K562 (cell line): ENCODE results near the gene SCGB3A2. TPM values are rescaled to one million over a fixed set of nuclear protein-coding genes. Genes with fewer than 3 reads are reported as not detected.

Source experiments
- ATAC-seq: fragments of 200-7000 bp; cut with Tn5 transposase; 3 replicates; pipeline ENCODE4 v1.9.1; 2020; ENCODE audit warnings: moderate library complexity
- BruUV-seq: library from RNA; stranded (reverse); fragments of 400-500 nt; replicated peaks from 2 replicates; lab custom pipeline; 2021; lab: Mats Ljungman, UMichigan
- CTCF ChIA-PET: fragments of 300-600 bp; formaldehyde crosslinking; extraction: SDS; loops from one replicate; lab custom pipeline; 2021; ENCODE audit warnings: low intra/inter-chr PET ratio; lab: Yijun Ruan, JAX
- POLR2A ChIA-PET: fragments of 300-600, 350-650 bp; sonication (Branson Sonifier 250); formaldehyde crosslinking; extraction: SDS; loops from one replicate; lab custom pipeline; 2021; ENCODE audit warnings: antibody characterized with exemption, inconsistent platforms; lab: Yijun Ruan, JAX
- DNase-seq, 4 experiments: peaks; one replicate each; pipeline versions ENCODE4 v3.0.0 to v3.0.0-alpha.2; 2011 to 2018; ENCODE audit warnings: low spot score in 3 of 4, mixed read lengths in 3 of 4; ENCODE audit errors: extremely low read depth in 1 of 4
- FAIRE-seq: peaks from 2 replicates; lab custom pipeline; 2011; peaks lifted over from hg19 to GRCh38; lab: Jason Lieb, UNC
- H2AFZ ChIP-seq: 2 replicates; pipeline ENCODE4 v1.6.0; 2011; ENCODE audit warnings: low read depth, low read length, control low read depth, inconsistent platforms
- H3K27ac ChIP-seq: fragments of 200-600 bp; 3 replicates; pipeline ENCODE4 v1.8.0; 2011; ENCODE audit warnings: low read depth, mild to moderate bottlenecking, control low read depth, inconsistent platforms, low read length, moderate library complexity, mixed read lengths; ENCODE audit errors: extremely low read depth
- H3K27me3 ChIP-seq, 2 experiments: fragments of 300-600 bp in 1 of 2; 2 replicates in 1 of 2; 3 replicates in 1 of 2; pipeline versions ENCODE4 v1.6.0 to v1.8.0; 2011; ENCODE audit warnings: inconsistent platforms in 2 of 2, low read length in 2 of 2, mild to moderate bottlenecking in 1 of 2, mixed read lengths in 1 of 2, moderate library complexity in 1 of 2; ENCODE audit not compliant: control insufficient read depth in 2 of 2, insufficient read depth in 2 of 2
- H3K36me3 ChIP-seq: fragments of 300-600 bp; 3 replicates; pipeline ENCODE4 v1.8.0; 2011; ENCODE audit warnings: mild to moderate bottlenecking, low read length, inconsistent platforms; ENCODE audit not compliant: control insufficient read depth, insufficient read depth
- H3K4me1 ChIP-seq, 2 experiments: fragments of 200-600 bp in 1 of 2; replicated peaks in 1 of 2; 2 replicates in 1 of 2; 3 replicates in 1 of 2; pipeline versions ENCODE4 v1.5.1 to v1.8.0; 2011; ENCODE audit warnings: inconsistent platforms in 2 of 2, low read length in 2 of 2, mild to moderate bottlenecking in 1 of 2, mixed read lengths in 1 of 2, moderate library complexity in 1 of 2; ENCODE audit not compliant: control insufficient read depth in 2 of 2, insufficient read depth in 2 of 2
- H3K4me2 ChIP-seq: 2 replicates; pipeline ENCODE4 v1.6.1; 2011; ENCODE audit warnings: low read length, control low read depth, inconsistent platforms, mixed read lengths; ENCODE audit not compliant: insufficient read depth
- H3K4me3 ChIP-seq: fragments of 200-600 bp; sonication (generic), shearing (Covaris generic); 2 replicates; pipeline ENCODE4 v1.5.1; 2016; ENCODE audit warnings: control low read depth, inconsistent platforms
- H3K79me2 ChIP-seq: fragments of 200-600 bp; 3 replicates; pipeline ENCODE4 v1.8.0; 2011; ENCODE audit warnings: low read length, inconsistent platforms; ENCODE audit not compliant: control insufficient read depth, insufficient read depth
- H3K9ac ChIP-seq, 2 experiments: 2 replicates each; pipeline versions ENCODE4 v1.6.0 to v1.6.1; 2011; ENCODE audit warnings: low read depth in 2 of 2, low read length in 2 of 2, control low read depth in 1 of 2, inconsistent platforms in 1 of 2, mild to moderate bottlenecking in 1 of 2, mixed read lengths in 1 of 2; ENCODE audit not compliant: insufficient read depth in 1 of 2
- H3K9me1 ChIP-seq: one replicate; pipeline ENCODE4 v1.6.0; 2011; ENCODE audit warnings: inconsistent platforms, mild to moderate bottlenecking, low read length, moderate library complexity; ENCODE audit not compliant: control insufficient read depth, insufficient read depth
- H3K9me3 ChIP-seq: replicated peaks from 2 replicates; pipeline ENCODE4 v1.5.1; 2011; ENCODE audit warnings: low read depth, low read length, inconsistent platforms; ENCODE audit not compliant: control insufficient read depth, insufficient read depth
- H4K20me1 ChIP-seq: replicated peaks from 2 replicates; pipeline ENCODE4 v1.6.1; 2011; ENCODE audit warnings: low read length, inconsistent platforms, mixed read lengths; ENCODE audit not compliant: control insufficient read depth, insufficient read depth
- PHB2 ChIP-seq: fragments of 450-650 bp; IDR thresholded peaks from 2 replicates; pipeline ENCODE4 v1.6.1; 2017; ENCODE audit warnings: low read depth
- WGBS: fragments of 100-300 bp; shearing (Covaris generic); methylation state at CpG from one replicate; pipeline ENCODE4 v1.1.6; 2016; ENCODE audit warnings: low coverage, mixed read lengths; ENCODE audit not compliant: insufficient coverage; ENCODE audit errors: missing lambda C conversion rate; 5-methylcytosine and 5-hydroxymethylcytosine counted together
- in situ Hi-C: fragments of 300-500 bp; cut with MboI; formaldehyde crosslinking; loops from 4 replicates; pipeline ENCODE4 v1.15.0; 2018; ENCODE audit warnings: inconsistent platforms, mixed read lengths
- intact Hi-C: fragments of 100-400 bp; cut with micrococcal nuclease; formaldehyde crosslinking; loops from 2 replicates; pipeline ENCODE4 v1.14.2; 2022
- polyA plus RNA-seq, 8 experiments: library from polyadenylated mRNA; depleted of rRNA in 4 of 8; stranded (reverse) in 5 of 8; unstranded in 3 of 8; fragments of >200 nt; fragmentation: Nextera tagmentation in 2 of 8; fragmentation: Illumina TruSeq in 1 of 8; extraction: Ambion mirVana in 2 of 8; extraction: Trizol in 1 of 8; gene quantifications; 2 replicates each; pipeline versions ENCODE4 v1.2.1 to v1.2.3, GENCODE V29; 2011 to 2014; ENCODE audit warnings: inconsistent platforms in 1 of 8, missing spikeins in 1 of 8
- total RNA-seq, 7 experiments: library from RNA; depleted of rRNA in 6 of 7; stranded (reverse); fragments of >200 nt in 6 of 7; fragmentation: Illumina TruSeq in 2 of 7; extraction: Trizol in 2 of 7; gene quantifications; 2 replicates each; pipeline versions ENCODE4 v1.2.1 to v1.2.3, GENCODE V29; 2011 to 2021; ENCODE audit warnings: low replicate concordance in 1 of 7
- TF ChIP-seq, protein P1 (sequence below): IDR thresholded peaks from 2 replicates; pipeline ENCODE4 v1.6.1; 2011; ENCODE audit warnings: borderline replicate concordance, low read depth, mild to moderate bottlenecking, moderate library complexity, low read length; ENCODE audit not compliant: insufficient read depth, poor library complexity, severe bottlenecking
- TF ChIP-seq, protein P2 (sequence below): fragments of 250-450 bp; sonication (Bioruptor Pico); IDR thresholded peaks from 2 replicates; pipeline ENCODE4 v1.4.0; 2020; ENCODE audit warnings: mild to moderate bottlenecking, moderate library complexity

Gene SCGB3A2
- total and polyA plus RNA-seq, 9 of the 15 experiments (the other 6 are each of a cell fraction or from before 2014, with no cell fraction given), result 0.35 TPM; not detected in 8

DNA sequence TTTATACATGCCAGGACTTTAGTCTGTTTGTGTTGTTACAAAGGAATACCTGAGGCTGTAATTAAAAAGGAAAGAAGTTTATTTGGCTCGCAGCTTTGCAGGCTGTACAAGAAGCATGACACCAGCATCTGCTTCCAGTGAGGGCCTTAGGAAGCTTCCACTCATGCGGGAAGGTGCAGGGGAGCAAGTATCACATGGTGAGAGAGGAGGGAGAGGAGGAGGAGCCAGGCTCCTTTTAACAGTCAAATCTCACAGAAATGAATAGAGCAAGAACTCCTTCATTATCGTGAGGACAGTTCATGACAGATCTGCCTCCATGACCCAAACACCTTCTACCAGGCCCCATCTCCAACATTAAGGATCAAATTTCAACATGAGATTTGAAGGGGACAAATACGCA is 46.5 kb downstream of the SCGB3A2 start (continued):
- TF ChIP-seq, protein P1, sequence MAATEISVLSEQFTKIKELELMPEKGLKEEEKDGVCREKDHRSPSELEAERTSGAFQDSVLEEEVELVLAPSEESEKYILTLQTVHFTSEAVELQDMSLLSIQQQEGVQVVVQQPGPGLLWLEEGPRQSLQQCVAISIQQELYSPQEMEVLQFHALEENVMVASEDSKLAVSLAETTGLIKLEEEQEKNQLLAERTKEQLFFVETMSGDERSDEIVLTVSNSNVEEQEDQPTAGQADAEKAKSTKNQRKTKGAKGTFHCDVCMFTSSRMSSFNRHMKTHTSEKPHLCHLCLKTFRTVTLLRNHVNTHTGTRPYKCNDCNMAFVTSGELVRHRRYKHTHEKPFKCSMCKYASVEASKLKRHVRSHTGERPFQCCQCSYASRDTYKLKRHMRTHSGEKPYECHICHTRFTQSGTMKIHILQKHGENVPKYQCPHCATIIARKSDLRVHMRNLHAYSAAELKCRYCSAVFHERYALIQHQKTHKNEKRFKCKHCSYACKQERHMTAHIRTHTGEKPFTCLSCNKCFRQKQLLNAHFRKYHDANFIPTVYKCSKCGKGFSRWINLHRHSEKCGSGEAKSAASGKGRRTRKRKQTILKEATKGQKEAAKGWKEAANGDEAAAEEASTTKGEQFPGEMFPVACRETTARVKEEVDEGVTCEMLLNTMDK, result no peak

DNA sequence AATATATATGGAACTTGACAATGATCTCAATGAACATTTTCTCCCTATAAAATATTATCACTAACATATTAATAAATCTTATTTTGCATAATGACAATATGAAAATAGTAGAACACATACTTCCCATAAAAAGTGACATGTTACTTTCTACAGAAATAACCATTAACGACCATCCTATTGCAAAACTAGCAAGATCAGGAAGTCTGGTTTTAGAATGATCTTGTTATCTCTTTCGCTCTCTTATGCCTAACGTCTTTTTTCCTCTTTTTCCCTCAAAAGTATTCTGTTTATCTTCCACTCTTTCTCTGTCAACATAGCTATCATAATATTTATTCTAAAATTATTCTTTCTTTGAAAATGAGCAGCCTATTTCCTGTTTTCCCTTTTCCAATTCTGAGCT is 49.4 kb downstream of the SCGB3A2 start:
- no TSS peak for BruUV-seq
- Histone ChIP-seq H3K4me2 (no peak overlapping the region), H3K9me1 (no peaks in the 10 kb centered on the region), H3K79me2 (no peaks in the 10 kb centered on the region), H3K9me3 (no peaks in the 10 kb centered on the region), H3K27me3 (no peaks in the 10 kb centered on the region), H3K4me3 (no peak overlapping the region), H2AFZ (no peak overlapping the region), H3K27ac (no peak overlapping the region), H3K36me3 (no peaks in the 10 kb centered on the region), H3K4me1 (no peaks in the 10 kb centered on the region), H3K9ac (no peak overlapping the region), H4K20me1 (no peaks in the 10 kb centered on the region)
- ChIA-PET CTCF (no interaction called here), POLR2A (no interaction called here)
- in situ Hi-C loops (no loop called here), intact Hi-C loops (no loop called here)
- FAIRE-seq, result no peak
- no peak for DNase-seq
- ATAC-seq, result no peak
- 0% methylated on average over 3 of the region's 3 CpGs for WGBS
- TF ChIP-seq PHB2, result no peak
- TF ChIP-seq, protein P2, sequence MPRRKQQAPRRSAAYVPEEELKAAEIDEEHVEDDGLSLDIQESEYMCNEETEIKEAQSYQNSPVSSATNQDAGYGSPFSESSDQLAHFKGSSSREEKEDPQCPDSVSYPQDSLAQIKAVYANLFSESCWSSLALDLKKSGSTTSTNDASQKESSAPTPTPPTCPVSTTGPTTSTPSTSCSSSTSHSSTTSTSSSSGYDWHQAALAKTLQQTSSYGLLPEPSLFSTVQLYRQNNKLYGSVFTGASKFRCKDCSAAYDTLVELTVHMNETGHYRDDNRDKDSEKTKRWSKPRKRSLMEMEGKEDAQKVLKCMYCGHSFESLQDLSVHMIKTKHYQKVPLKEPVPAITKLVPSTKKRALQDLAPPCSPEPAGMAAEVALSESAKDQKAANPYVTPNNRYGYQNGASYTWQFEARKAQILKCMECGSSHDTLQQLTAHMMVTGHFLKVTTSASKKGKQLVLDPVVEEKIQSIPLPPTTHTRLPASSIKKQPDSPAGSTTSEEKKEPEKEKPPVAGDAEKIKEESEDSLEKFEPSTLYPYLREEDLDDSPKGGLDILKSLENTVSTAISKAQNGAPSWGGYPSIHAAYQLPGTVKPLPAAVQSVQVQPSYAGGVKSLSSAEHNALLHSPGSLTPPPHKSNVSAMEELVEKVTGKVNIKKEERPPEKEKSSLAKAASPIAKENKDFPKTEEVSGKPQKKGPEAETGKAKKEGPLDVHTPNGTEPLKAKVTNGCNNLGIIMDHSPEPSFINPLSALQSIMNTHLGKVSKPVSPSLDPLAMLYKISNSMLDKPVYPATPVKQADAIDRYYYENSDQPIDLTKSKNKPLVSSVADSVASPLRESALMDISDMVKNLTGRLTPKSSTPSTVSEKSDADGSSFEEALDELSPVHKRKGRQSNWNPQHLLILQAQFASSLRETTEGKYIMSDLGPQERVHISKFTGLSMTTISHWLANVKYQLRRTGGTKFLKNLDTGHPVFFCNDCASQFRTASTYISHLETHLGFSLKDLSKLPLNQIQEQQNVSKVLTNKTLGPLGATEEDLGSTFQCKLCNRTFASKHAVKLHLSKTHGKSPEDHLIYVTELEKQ (CRISPR knock-in tag), result no peak
